HG03432 (cell line): ENCODE results near the gene PODXL.

ENCODE experiments used
- ATAC-seq: cut with Tn5 transposase; IDR thresholded peaks from one replicate; pipeline ENCODE4 v1.9.1; 2021; ENCODE audit warnings: mild to moderate bottlenecking, moderate library complexity; ENCODE audit not compliant: unreplicated experiment

The PODXL gene

GRCh38 chr7:131556053-131556908 lies at the start of gene PODXL:
PODXL (minus strand) TSS chr7:131556628; CDS start chr7:131556359, 269 bp downstream.
- ATAC-seq: peak; percentile 81

- no peak for ATAC-seq
Measured at GRCh38 chr7:131605280-131605878, 49.0 kb upstream of the PODXL start.

- no peak for ATAC-seq
Measured at GRCh38 chr7:131604841-131605279, 48.4 kb upstream of the PODXL start.

- ATAC-seq: no peak
Measured at GRCh38 chr7:131603932-131604331, 47.5 kb upstream of the PODXL start.

- ATAC-seq: no peak
Measured at GRCh38 chr7:131602994-131603372, 46.6 kb upstream of the PODXL start.

GRCh38 chr7:131602304-131602993 lies 46.0 kb upstream of the PODXL start:
- ATAC-seq: no peak

GRCh38 chr7:131600085-131600881 lies 43.9 kb upstream of the PODXL start:
- ATAC-seq: no peak

GRCh38 chr7:131596785-131597184 lies 40.4 kb upstream of the PODXL start:
- ATAC-seq: no peak

- no peak for ATAC-seq
Measured at GRCh38 chr7:131595699-131596098, 39.3 kb upstream of the PODXL start.

- ATAC-seq: no peak
Measured at GRCh38 chr7:131591687-131592319, 35.4 kb upstream of the PODXL start.

- ATAC-seq: no peak
Measured at GRCh38 chr7:131587315-131587923, 31.0 kb upstream of the PODXL start.

GRCh38 chr7:131586759-131587158 lies 30.3 kb upstream of the PODXL start:
- ATAC-seq: no peak

GRCh38 chr7:131586259-131586658 lies 29.8 kb upstream of the PODXL start:
- no peak for ATAC-seq

- no peak for ATAC-seq
Measured at GRCh38 chr7:131583430-131583829, 27.0 kb upstream of the PODXL start.

GRCh38 chr7:131581241-131582051 lies 25.0 kb upstream of the PODXL start:
- no peak for ATAC-seq

GRCh38 chr7:131578602-131579001 lies 22.2 kb upstream of the PODXL start:
- ATAC-seq: no peak

- no peak for ATAC-seq
Measured at GRCh38 chr7:131574741-131575140, 18.3 kb upstream of the PODXL start.

- ATAC-seq: no peak
Measured at GRCh38 chr7:131570401-131570800, 14.0 kb upstream of the PODXL start.

GRCh38 chr7:131568970-131569369 lies 12.5 kb upstream of the PODXL start:
- no peak for ATAC-seq
